GM10266 (cell line): ENCODE results near the gene MCAT.
"Not testable (repeated sequence)": the region's sequence is repeated elsewhere in the genome, so short reads cannot be mapped to it uniquely, and the experiment has no call there.

Source experiments
- DNase-seq: peaks from one replicate; pipeline ENCODE4 v3.0.0; 2012; ENCODE audit errors: extremely low spot score
- CTCF ChIP-seq: IDR thresholded peaks from 2 replicates; pipeline ENCODE4 v1.5.1; 2012; ENCODE audit warnings: mild to moderate bottlenecking, low read depth; ENCODE audit not compliant: control insufficient read depth, insufficient read depth; ENCODE audit errors: missing control alignments

The MCAT gene

GRCh38 chr22:43109511-43109910 is 33.7 kb downstream of the MCAT start:
- no peak for DNase-seq
- no peak for TF ChIP-seq CTCF

- DNase-seq = no peak
These were observed 36.9 kb downstream of the MCAT start for GRCh38 chr22:43106302-43106701.

GRCh38 chr22:43104950-43105349 is 38.2 kb downstream of the MCAT start:
- not testable (repeated sequence) for DNase-seq

More at GRCh38 chr22:43106302-43106701, 36.9 kb downstream of the MCAT start:
- no peak for TF ChIP-seq CTCF

- DNase-seq = not testable (repeated sequence)
These were observed 39.1 kb downstream of the MCAT start for GRCh38 chr22:43104056-43104625.

GRCh38 chr22:43101306-43101705 is 41.9 kb downstream of the MCAT start:
- TF ChIP-seq CTCF = no peak
- DNase-seq = no peak

- TF ChIP-seq CTCF = no peak
These were observed 43.0 kb downstream of the MCAT start for GRCh38 chr22:43100225-43100624.

GRCh38 chr22:43099095-43099494 is 44.1 kb downstream of the MCAT start:
- DNase-seq = no peak
- no peak for TF ChIP-seq CTCF

More at GRCh38 chr22:43100225-43100624, 43.0 kb downstream of the MCAT start:
- DNase-seq = no peak

- no peak for DNase-seq
These were observed 44.8 kb downstream of the MCAT start for GRCh38 chr22:43098356-43098755.

More at GRCh38 chr22:43098356-43098755, 44.8 kb downstream of the MCAT start:
- no peak for TF ChIP-seq CTCF
